HT1080 (cell line): ENCODE measurements around the gene PRR12. TPM values are rescaled to one million over a fixed set of nuclear protein-coding genes. Genes with fewer than 3 reads are reported as not detected.

Experiments used
- DNase-seq: peaks from one replicate; pipeline ENCODE4 v3.0.0-alpha.2; 2015; ENCODE audit warnings: low read depth
- polyA plus RNA-seq, 2 experiments: library from polyadenylated mRNA; depleted of rRNA; stranded (reverse); fragments of >200 nt; gene quantifications; 2 replicates each; pipeline ENCODE4 v1.2.3, GENCODE V29; 2015
- total RNA-seq: library from RNA; depleted of rRNA; stranded (reverse); fragments of >200 nt; shearing (Covaris generic); gene quantifications from 2 replicates; pipeline ENCODE4 v1.2.3, GENCODE V29; 2014; rRNA removed

The PRR12 gene
- total RNA-seq: 3.4 and 6.5 TPM in 2 replicates
- 9.8 and 9.9 TPM in 2 replicates for polyA plus RNA-seq (2015; cell fraction: cytosol; rRNA removed)
- 15.1 and 17.0 TPM in 2 replicates for polyA plus RNA-seq (2015; cell fraction: nucleus; rRNA removed)

GRCh38 chr19:49590971-49591730 is at the start of gene PRR12:
TSS of gene PRR12 (plus strand) at chr19:49591182. CDS start at chr19:49591655, 473 bp downstream.
- peak; percentile 70 for DNase-seq

- DNase-seq: no peak
Observed at GRCh38 chr19:49541914-49542313, 49.1 kb upstream of the PRR12 start.

- no peak for DNase-seq
Observed at GRCh38 chr19:49542446-49542845, 48.5 kb upstream of the PRR12 start.

- no peak for DNase-seq
Observed at GRCh38 chr19:49543032-49543431, 48.0 kb upstream of the PRR12 start.

GRCh38 chr19:49544154-49544553 is 46.8 kb upstream of the PRR12 start:
- no peak for DNase-seq

- peak; percentile 73 for DNase-seq
Observed at GRCh38 chr19:49546825-49547565, 44.0 kb upstream of the PRR12 start.

- no peak for DNase-seq
Observed at GRCh38 chr19:49549045-49549444, 41.9 kb upstream of the PRR12 start.

- DNase-seq: no peak
Observed at GRCh38 chr19:49551531-49551930, 39.5 kb upstream of the PRR12 start.

GRCh38 chr19:49552749-49553148 is 38.2 kb upstream of the PRR12 start:
- DNase-seq: no peak

GRCh38 chr19:49553451-49554271 is 37.3 kb upstream of the PRR12 start:
- peak; percentile 73 for DNase-seq

- DNase-seq: no peak
Observed at GRCh38 chr19:49554701-49555181, 36.2 kb upstream of the PRR12 start.

- no peak for DNase-seq
Observed at GRCh38 chr19:49555600-49556411, 35.2 kb upstream of the PRR12 start.

- no peak for DNase-seq
Observed at GRCh38 chr19:49556412-49557398, 34.3 kb upstream of the PRR12 start.

- no peak for DNase-seq
Observed at GRCh38 chr19:49557641-49558325, 33.2 kb upstream of the PRR12 start.

- DNase-seq: no peak
Observed at GRCh38 chr19:49558591-49558990, 32.4 kb upstream of the PRR12 start.

- DNase-seq: no peak
Observed at GRCh38 chr19:49559443-49559842, 31.5 kb upstream of the PRR12 start.

GRCh38 chr19:49559928-49560327 is 31.1 kb upstream of the PRR12 start:
- no peak for DNase-seq

- DNase-seq: no peak
Observed at GRCh38 chr19:49560358-49560900, 30.6 kb upstream of the PRR12 start.
